Parathyroid adenoma (tissue), 2 donors: ENCODE data around the gene EXOC4.

Experiments used
- H2AFZ ChIP-seq: fragments of 300-600 bp; sonication (generic); one replicate; pipeline ENCODE4 v1.7.0; 2017; ENCODE audit warnings: antibody characterized with exemption, mild to moderate bottlenecking
- H3K27ac ChIP-seq: fragments of 300-600 bp; sonication (generic); one replicate; pipeline ENCODE4 v1.7.0; 2017
- H3K27me3 ChIP-seq: fragments of 300-600 bp; sonication (generic); one replicate; pipeline ENCODE4 v1.7.0; 2017; ENCODE audit warnings: low read length; ENCODE audit not compliant: control insufficient read depth, insufficient read depth
- H3K36me3 ChIP-seq: fragments of 300-600 bp; sonication (generic); one replicate; pipeline ENCODE4 v1.7.0; 2017; ENCODE audit warnings: low read length; ENCODE audit not compliant: control insufficient read depth, insufficient read depth
- H3K4me1 ChIP-seq: fragments of 300-600 bp; sonication (generic); one replicate; pipeline ENCODE4 v1.7.0; 2017; ENCODE audit warnings: control low read depth
- H3K4me2 ChIP-seq: fragments of 300-600 bp; sonication (generic); one replicate; pipeline ENCODE4 v1.7.0; 2017; ENCODE audit warnings: low read length
- H3K4me3 ChIP-seq: fragments of 300-600 bp; sonication (generic); one replicate; pipeline ENCODE4 v1.7.0; 2017; ENCODE audit warnings: low read depth, low read length
- H3K79me2 ChIP-seq: fragments of 300-600 bp; sonication (generic); one replicate; pipeline ENCODE4 v1.7.0; 2017; ENCODE audit warnings: control low read depth
- H3K9ac ChIP-seq: fragments of 300-600 bp; sonication (generic); one replicate; pipeline ENCODE4 v1.7.0; 2017; ENCODE audit warnings: mild to moderate bottlenecking
- H3K9me3 ChIP-seq: fragments of 300-600 bp; sonication (generic); one replicate; pipeline ENCODE4 v1.7.0; 2017; ENCODE audit warnings: low read length; ENCODE audit not compliant: control insufficient read depth
- TF ChIP-seq, protein P1 (sequence below): fragments of 300-600 bp; sonication (generic); IDR thresholded peaks from one replicate; pipeline ENCODE4 v1.7.0; 2017; ENCODE audit warnings: antibody characterized with exemption, mild to moderate bottlenecking
- donor health status: primary hyperparathyroidism.

The EXOC4 gene

DNA sequence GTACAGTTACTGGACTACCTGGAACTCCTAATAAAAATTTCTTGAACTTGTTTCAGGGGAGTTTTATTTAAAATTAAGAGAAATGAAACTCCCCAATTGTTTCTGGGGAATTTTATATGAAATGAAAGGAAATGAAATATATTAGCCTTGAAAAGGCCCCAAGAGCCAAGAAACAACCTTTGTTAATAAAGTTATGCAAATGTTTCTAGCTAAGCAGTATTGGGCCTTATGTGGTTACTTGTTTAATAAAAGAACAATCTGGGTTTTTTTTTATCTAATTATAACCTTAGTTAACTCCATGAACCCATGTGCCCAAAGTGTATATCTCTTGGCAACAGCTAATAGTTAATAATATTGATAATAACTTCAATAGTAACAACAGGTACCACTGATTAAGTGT lies 222.8 kb downstream of the EXOC4 start:
- H3K36me3 ChIP-seq = no peaks in the 10 kb centered on the region

DNA sequence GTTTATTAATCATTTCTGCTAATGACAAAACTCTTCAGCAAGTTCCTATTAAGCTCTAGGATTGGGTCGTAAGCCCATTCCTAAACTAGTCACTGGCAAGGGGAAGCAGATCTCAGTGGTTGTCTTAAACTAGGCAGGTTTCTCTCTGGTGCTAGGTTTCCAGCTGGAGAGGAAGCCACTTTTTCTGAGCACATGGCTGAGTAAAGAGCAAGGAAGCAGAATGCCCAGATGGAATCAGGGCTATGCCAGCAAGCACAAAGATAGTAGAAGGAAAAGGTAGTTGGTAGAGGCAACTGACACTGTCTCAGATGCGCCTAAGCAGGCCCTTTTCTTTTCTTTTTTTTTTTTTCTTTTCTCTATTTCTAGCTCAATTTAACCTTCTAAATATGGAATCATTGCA lies 224.9 kb downstream of the EXOC4 start:
- H3K27ac ChIP-seq = no peak overlapping the region
- no peak overlapping the region for H3K9ac ChIP-seq

More for the DNA sequence above, 222.8 kb downstream of the EXOC4 start:
- H3K4me3 ChIP-seq = no peak overlapping the region
- TF ChIP-seq, protein P1, sequence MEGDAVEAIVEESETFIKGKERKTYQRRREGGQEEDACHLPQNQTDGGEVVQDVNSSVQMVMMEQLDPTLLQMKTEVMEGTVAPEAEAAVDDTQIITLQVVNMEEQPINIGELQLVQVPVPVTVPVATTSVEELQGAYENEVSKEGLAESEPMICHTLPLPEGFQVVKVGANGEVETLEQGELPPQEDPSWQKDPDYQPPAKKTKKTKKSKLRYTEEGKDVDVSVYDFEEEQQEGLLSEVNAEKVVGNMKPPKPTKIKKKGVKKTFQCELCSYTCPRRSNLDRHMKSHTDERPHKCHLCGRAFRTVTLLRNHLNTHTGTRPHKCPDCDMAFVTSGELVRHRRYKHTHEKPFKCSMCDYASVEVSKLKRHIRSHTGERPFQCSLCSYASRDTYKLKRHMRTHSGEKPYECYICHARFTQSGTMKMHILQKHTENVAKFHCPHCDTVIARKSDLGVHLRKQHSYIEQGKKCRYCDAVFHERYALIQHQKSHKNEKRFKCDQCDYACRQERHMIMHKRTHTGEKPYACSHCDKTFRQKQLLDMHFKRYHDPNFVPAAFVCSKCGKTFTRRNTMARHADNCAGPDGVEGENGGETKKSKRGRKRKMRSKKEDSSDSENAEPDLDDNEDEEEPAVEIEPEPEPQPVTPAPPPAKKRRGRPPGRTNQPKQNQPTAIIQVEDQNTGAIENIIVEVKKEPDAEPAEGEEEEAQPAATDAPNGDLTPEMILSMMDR = no peak
- H3K4me1 ChIP-seq = no peaks in the 10 kb centered on the region
- H3K4me2 ChIP-seq = no peak overlapping the region
- no peak overlapping the region for H2AFZ ChIP-seq
- no peaks in the 10 kb centered on the region for H3K27me3 ChIP-seq
- no peaks in the 10 kb centered on the region for H3K79me2 ChIP-seq
- H3K27ac ChIP-seq = no peak overlapping the region
- no peaks in the 10 kb centered on the region for H3K9me3 ChIP-seq
- no peak overlapping the region for H3K9ac ChIP-seq

DNA sequence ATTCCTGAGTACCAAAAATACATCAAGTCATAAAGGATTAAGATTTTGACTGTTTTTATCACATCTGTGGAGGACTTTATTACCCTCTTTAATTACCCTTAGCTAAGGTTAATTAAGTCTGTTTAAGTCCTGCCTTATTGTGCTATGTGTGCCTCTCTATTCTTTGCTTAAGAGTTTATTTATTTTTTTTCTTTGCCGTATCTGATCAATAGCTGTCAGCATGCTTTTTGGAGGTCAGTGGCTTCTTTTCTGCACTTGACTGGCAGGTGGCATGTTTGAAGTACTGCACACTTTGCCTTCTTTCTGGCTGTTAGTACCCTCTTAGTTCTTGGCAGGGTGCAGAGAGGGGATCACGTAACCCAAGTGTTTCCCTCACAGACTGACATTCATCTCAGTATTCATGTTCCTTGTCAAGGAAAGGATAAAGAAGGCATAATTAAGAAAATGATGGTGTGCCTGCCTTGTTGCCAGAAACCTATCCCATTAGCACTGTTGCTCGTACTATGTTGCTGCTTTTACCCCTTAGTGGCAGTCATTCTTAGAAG lies 225.8 kb downstream of the EXOC4 start:
- no peaks in the 10 kb centered on the region for H3K9me3 ChIP-seq
- no peak overlapping the region for H2AFZ ChIP-seq
- H3K4me1 ChIP-seq = no peaks in the 10 kb centered on the region
- H3K4me3 ChIP-seq = no peak overlapping the region
- no peaks in the 10 kb centered on the region for H3K27me3 ChIP-seq
- H3K36me3 ChIP-seq = no peaks in the 10 kb centered on the region
- H3K27ac ChIP-seq = no peak overlapping the region
- H3K4me2 ChIP-seq = no peak overlapping the region
- H3K9ac ChIP-seq = no peak overlapping the region
- TF ChIP-seq, protein P1 = no peak
- no peaks in the 10 kb centered on the region for H3K79me2 ChIP-seq

More for the DNA sequence above, 224.9 kb downstream of the EXOC4 start:
- TF ChIP-seq, protein P1 = no peak
- Histone ChIP-seq H3K79me2 (no peaks in the 10 kb centered on the region), H3K27me3 (no peaks in the 10 kb centered on the region), H3K36me3 (no peaks in the 10 kb centered on the region), H2AFZ (no peak overlapping the region), H3K4me1 (no peaks in the 10 kb centered on the region), H3K9me3 (no peaks in the 10 kb centered on the region), H3K4me3 (no peak overlapping the region), H3K4me2 (no peak overlapping the region)

DNA sequence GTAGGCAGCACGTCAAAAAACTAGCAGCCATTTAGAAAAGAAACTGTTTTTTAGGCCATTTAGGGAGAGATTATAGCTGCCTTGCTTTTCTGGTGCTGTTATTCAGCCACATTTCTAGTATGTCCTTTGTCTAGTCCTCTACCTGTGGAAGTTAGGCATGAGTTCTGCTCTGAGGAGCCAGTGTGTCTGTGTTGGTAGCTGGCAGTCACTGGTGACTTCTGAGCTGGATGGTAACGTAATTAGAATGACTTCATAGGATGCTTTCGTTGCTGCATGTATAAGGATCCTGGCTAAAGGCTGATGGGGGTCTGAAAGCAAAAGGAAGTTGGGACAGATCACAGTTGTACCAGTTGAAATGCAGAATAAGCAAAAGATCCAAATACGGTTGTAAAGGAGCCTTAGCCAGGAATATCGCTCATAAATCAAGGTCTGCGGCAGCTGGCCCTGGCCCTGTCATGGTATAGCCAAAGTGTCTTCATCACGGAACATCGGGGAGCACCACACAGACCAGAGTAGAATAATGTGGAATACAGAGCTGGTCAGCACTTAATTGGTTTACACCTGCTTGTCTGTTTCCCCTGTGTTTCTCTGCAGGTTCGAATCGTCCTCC lies 226.7 kb downstream of the EXOC4 start:
- H3K27me3 ChIP-seq = no peaks in the 10 kb centered on the region
- H3K4me3 ChIP-seq = no peak overlapping the region
- no peak overlapping the region for H3K4me2 ChIP-seq
- H2AFZ ChIP-seq = no peak overlapping the region
- TF ChIP-seq, protein P1 = no peak
- no peaks in the 10 kb centered on the region for H3K4me1 ChIP-seq
- no peak overlapping the region for H3K27ac ChIP-seq
- H3K36me3 ChIP-seq = no peaks in the 10 kb centered on the region
- no peaks in the 10 kb centered on the region for H3K9me3 ChIP-seq
- H3K79me2 ChIP-seq = no peaks in the 10 kb centered on the region
- H3K9ac ChIP-seq = no peak overlapping the region

DNA sequence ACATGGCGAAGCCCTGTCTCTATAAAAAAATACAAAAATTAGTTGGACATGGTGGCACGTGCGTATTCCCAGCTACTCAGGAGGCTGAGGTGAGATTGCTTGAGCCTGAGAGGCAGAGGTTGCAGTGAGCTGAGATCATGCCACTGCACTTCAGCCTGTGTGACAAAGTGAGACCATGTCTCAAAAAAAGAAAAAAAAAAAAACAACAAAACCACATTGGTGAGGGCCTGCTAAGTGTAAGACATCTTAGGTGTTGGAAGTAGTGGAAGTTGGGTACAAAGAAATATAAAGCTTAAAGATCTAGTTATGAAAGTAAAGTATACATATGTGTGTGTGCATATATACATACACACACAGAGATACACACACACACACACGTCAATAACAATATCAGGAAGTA lies 228.0 kb downstream of the EXOC4 start:
- no peaks in the 10 kb centered on the region for H3K4me1 ChIP-seq
- no peak overlapping the region for H3K9ac ChIP-seq
- H3K36me3 ChIP-seq = no peaks in the 10 kb centered on the region

More for the DNA sequence above, 228.0 kb downstream of the EXOC4 start:
- no peak overlapping the region for H2AFZ ChIP-seq
- no peak overlapping the region for H3K4me3 ChIP-seq
- H3K27me3 ChIP-seq = no peaks in the 10 kb centered on the region
- H3K79me2 ChIP-seq = no peaks in the 10 kb centered on the region
- TF ChIP-seq, protein P1 = no peak
- H3K9me3 ChIP-seq = no peaks in the 10 kb centered on the region
- no peak overlapping the region for H3K4me2 ChIP-seq
- no peak overlapping the region for H3K27ac ChIP-seq
